OCI-LY7 (cell line): Measurements from ENCODE around the gene ELP6. TPM values are rescaled to one million over a fixed set of nuclear protein-coding genes. Genes with fewer than 3 reads are reported as not detected.
A peak's percentile ranks its signal among the peaks of the same experiment; 100 is the strongest.

Experiments used
- BruUV-seq: library from RNA; stranded (reverse); fragments of 400-500 nt; replicated peaks from 2 replicates; lab custom pipeline; 2021; lab: Mats Ljungman, UMichigan
- CTCF ChIA-PET: fragments of 300-600 bp; sonication (Branson Sonifier 250); formaldehyde crosslinking; loops from one replicate; lab custom pipeline; 2022; ENCODE audit warnings: antibody characterized with exemption; ENCODE audit not compliant: unreplicated experiment; lab: Charles Lee
- POLR2A ChIA-PET: fragments of 300-600 bp; sonication (Branson Sonifier 250); formaldehyde crosslinking; loops from one replicate; lab custom pipeline; 2022; ENCODE audit warnings: antibody characterized with exemption; lab: Charles Lee
- DNase-seq: peaks from one replicate; pipeline ENCODE4 v3.0.0-alpha.2; 2015; ENCODE audit warnings: low spot score
- H2AFZ ChIP-seq: fragments of 200-600 bp; sonication (generic), shearing (Covaris generic); 2 replicates; pipeline ENCODE4 v1.6.1; 2014; ENCODE audit warnings: mild to moderate bottlenecking, antibody characterized with exemption, low read length, moderate library complexity
- H3K27ac ChIP-seq: fragments of 200-600 bp; sonication (generic); 2 replicates; pipeline ENCODE4 v1.5.1; 2014; ENCODE audit warnings: mixed run types, low read depth, mild to moderate bottlenecking, moderate library complexity, low read length, inconsistent platforms; ENCODE audit not compliant: poor library complexity, severe bottlenecking
- H3K36me3 ChIP-seq: fragments of 200-600 bp; sonication (generic); 2 replicates; pipeline ENCODE4 v1.6.1; 2014; ENCODE audit warnings: mild to moderate bottlenecking, antibody characterized with exemption, low read length, moderate library complexity, mixed read lengths; ENCODE audit not compliant: insufficient read depth
- H3K4me1 ChIP-seq: fragments of 200-600 bp; sonication (generic); 2 replicates; pipeline ENCODE4 v1.5.1; 2014; ENCODE audit warnings: mild to moderate bottlenecking, low read length; ENCODE audit not compliant: insufficient read depth, poor library complexity, severe bottlenecking
- H3K4me2 ChIP-seq: fragments of 200-600 bp; sonication (generic); 2 replicates; pipeline ENCODE4 v1.6.1; 2014; ENCODE audit warnings: mild to moderate bottlenecking, low read length
- H3K4me3 ChIP-seq: fragments of 200-600 bp; sonication (generic); 2 replicates; pipeline ENCODE4 v1.5.1; 2014; ENCODE audit warnings: mild to moderate bottlenecking, low read depth, low read length; ENCODE audit not compliant: poor library complexity, severe bottlenecking
- H3K79me2 ChIP-seq: fragments of 200-600 bp; sonication (generic); 2 replicates; pipeline ENCODE4 v1.6.1; 2016; ENCODE audit warnings: low read depth, mild to moderate bottlenecking, low read length, moderate library complexity, mixed read lengths; ENCODE audit not compliant: insufficient read depth
- H3K9me2 ChIP-seq: fragments of 200-600 bp; sonication (generic); 2 replicates; pipeline ENCODE4 v1.6.1; 2016; ENCODE audit warnings: mild to moderate bottlenecking, low read length, mixed read lengths; ENCODE audit not compliant: insufficient read depth
- H3K9me3 ChIP-seq: fragments of 200-600 bp; sonication (generic); 2 replicates; pipeline ENCODE4 v1.6.1; 2014; ENCODE audit warnings: mild to moderate bottlenecking, mixed run types, low read length, mixed read lengths
- H4K20me1 ChIP-seq: fragments of 200-600 bp; sonication (generic); 2 replicates; pipeline ENCODE4 v1.6.1; 2014; ENCODE audit warnings: mild to moderate bottlenecking, antibody characterized with exemption, low read length, moderate library complexity, mixed read lengths; ENCODE audit not compliant: insufficient read depth
- EZH2phosphoT487 ChIP-seq: fragments of 200-600 bp; sonication (generic); IDR thresholded peaks from 2 replicates; pipeline ENCODE4 v1.6.1; 2018; ENCODE audit warnings: low read depth, borderline replicate concordance, mild to moderate bottlenecking, mixed run types, antibody characterized with exemption, low read length, moderate library complexity, mixed read lengths
- intact Hi-C: fragments of 100-400 bp; cut with micrococcal nuclease; formaldehyde crosslinking; loops from one replicate; pipeline ENCODE4 v1.10.0; 2022; ENCODE audit not compliant: unreplicated experiment
- total RNA-seq, 2 experiments: library from RNA; depleted of rRNA in 1 of 2; stranded (reverse); fragments of >200 nt in 1 of 2; shearing (Covaris generic) in 1 of 2; gene quantifications; 2 replicates each; pipeline ENCODE4 v1.2.3, GENCODE V29; 2014 to 2022
- TF ChIP-seq, protein P1 (sequence below): fragments of 200-600 bp; sonication (generic); conservative IDR thresholded peaks from 2 replicates; pipeline ENCODE4 v1.5.1; 2014; ENCODE audit warnings: mild to moderate bottlenecking, antibody characterized with exemption, low read length, moderate library complexity, mixed read lengths

Gene ELP6
- total RNA-seq, 2 experiments from 2014 or later: 91.5 to 92.5 TPM

GRCh38 chr3:47491186-47491585 lies 22.3 kb downstream of the ELP6 start:
- TF ChIP-seq, protein P1, sequence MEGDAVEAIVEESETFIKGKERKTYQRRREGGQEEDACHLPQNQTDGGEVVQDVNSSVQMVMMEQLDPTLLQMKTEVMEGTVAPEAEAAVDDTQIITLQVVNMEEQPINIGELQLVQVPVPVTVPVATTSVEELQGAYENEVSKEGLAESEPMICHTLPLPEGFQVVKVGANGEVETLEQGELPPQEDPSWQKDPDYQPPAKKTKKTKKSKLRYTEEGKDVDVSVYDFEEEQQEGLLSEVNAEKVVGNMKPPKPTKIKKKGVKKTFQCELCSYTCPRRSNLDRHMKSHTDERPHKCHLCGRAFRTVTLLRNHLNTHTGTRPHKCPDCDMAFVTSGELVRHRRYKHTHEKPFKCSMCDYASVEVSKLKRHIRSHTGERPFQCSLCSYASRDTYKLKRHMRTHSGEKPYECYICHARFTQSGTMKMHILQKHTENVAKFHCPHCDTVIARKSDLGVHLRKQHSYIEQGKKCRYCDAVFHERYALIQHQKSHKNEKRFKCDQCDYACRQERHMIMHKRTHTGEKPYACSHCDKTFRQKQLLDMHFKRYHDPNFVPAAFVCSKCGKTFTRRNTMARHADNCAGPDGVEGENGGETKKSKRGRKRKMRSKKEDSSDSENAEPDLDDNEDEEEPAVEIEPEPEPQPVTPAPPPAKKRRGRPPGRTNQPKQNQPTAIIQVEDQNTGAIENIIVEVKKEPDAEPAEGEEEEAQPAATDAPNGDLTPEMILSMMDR: no peak
- peak overlapping the region; percentile 10 for H3K4me3 ChIP-seq
- ChIA-PET CTCF (no interaction called here), POLR2A (no interaction called here)
- no peaks in the 10 kb centered on the region for H4K20me1 ChIP-seq
- H3K27ac ChIP-seq: peak overlapping the region; percentile 73
- H3K4me1 ChIP-seq: peaks cover 26% of the 10 kb centered on the region
- H3K4me2 ChIP-seq: peak overlapping the region; percentile 40
- peaks cover 49% of the 10 kb centered on the region for H3K36me3 ChIP-seq
- peak overlapping the region; percentile 64; the same call in 1 of the 2 replicates for H2AFZ ChIP-seq
- no peaks in the 10 kb centered on the region for H3K9me2 ChIP-seq
- no peaks in the 10 kb centered on the region for H3K9me3 ChIP-seq
- H3K79me2 ChIP-seq: no peaks in the 10 kb centered on the region
- BruUV-seq: TSS peak; percentile 43
- peak; percentile 65 for DNase-seq
- intact Hi-C loops: loop anchor here (1.0 kb wide), 1 partner anchor 22 kb away; the partner anchor contains the start of gene ELP6

DNA sequence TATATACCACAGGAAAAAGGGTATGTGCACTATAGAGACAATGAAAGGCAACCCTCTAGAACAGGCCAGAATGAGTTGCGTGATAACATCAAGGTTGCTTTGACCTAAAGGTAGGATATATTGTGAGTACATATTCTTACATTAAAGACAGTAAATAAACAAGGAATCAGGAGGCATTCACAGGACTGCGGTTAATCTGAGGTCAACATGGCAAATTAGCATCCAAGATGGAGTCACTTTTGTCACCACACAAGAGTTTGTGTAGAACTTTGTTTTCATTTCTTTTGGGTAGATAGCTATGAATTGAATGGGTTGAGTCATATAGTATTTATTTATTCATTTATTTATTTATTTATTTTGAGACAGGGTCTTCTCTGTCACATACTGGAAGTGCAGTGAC lies 26.2 kb downstream of the ELP6 start:
- POLR2A ChIA-PET: interaction anchor here (0.6 kb wide), 1 partner anchor 9 kb away, joined by 7 read pairs; no protein-coding TSS in a partner anchor
- BruUV-seq: no TSS peak
- H3K9me3 ChIP-seq: no peaks in the 10 kb centered on the region

DNA sequence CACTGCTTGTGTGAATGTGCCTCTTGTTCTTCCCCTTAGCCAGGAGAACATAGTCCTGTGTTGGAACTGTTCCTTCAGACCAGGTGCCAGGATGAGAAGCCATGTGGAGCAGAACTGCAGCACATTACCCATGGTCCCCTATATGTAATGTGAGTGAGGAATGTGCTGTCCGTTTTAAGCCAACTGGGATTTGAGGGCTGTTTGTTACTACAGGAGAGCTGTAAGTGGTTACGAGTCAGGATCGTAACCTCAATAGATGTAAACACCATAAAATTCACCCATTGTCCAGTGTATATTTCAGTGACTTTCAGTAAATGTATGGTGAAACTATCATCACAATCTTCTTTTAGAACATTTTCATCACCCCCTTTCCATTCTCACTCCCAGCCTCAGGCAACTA lies 27.7 kb downstream of the ELP6 start:
- Histone ChIP-seq H3K9me2 (no peaks in the 10 kb centered on the region), H2AFZ (no peak overlapping the region), H3K27ac (no peak overlapping the region), H3K79me2 (no peaks in the 10 kb centered on the region), H4K20me1 (no peaks in the 10 kb centered on the region), H3K4me2 (no peak overlapping the region), H3K9me3 (no peaks in the 10 kb centered on the region), H3K4me3 (no peak overlapping the region), H3K36me3 (peaks cover 14% of the 10 kb centered on the region), H3K4me1 (peaks cover 11% of the 10 kb centered on the region)
- BruUV-seq: no TSS peak
- CTCF ChIA-PET: no interaction called here
- intact Hi-C loops: no loop called here
- DNase-seq: no peak
- POLR2A ChIA-PET: no interaction called here
- TF ChIP-seq, protein P1: no peak
- no peak for TF ChIP-seq EZH2phosphoT487

More for the DNA sequence above, 26.2 kb downstream of the ELP6 start:
- intact Hi-C loops: no loop called here
- Histone ChIP-seq H3K36me3 (peaks cover 19% of the 10 kb centered on the region), H3K4me1 (peaks cover 23% of the 10 kb centered on the region), H3K4me3 (no peak overlapping the region), H4K20me1 (no peaks in the 10 kb centered on the region), H3K27ac (no peak overlapping the region), H2AFZ (no peak overlapping the region), H3K9me2 (no peaks in the 10 kb centered on the region), H3K4me2 (no peak overlapping the region), H3K79me2 (no peaks in the 10 kb centered on the region)
- CTCF ChIA-PET: no interaction called here
- TF ChIP-seq EZH2phosphoT487: no peak
- TF ChIP-seq, protein P1: no peak
- DNase-seq: no peak
